Upper lobe of left lung (tissue), 6 donors: ENCODE results near the gene ELK1. TPM values are rescaled to one million over a fixed set of nuclear protein-coding genes. Genes with fewer than 3 reads are reported as not detected.

Experiments
- ATAC-seq, 2 donors: fragments of 200-7000 bp; cut with Tn5 transposase; one replicate each; pipeline ENCODE4 v1.9.1; 2022; ENCODE audit warnings: mild to moderate bottlenecking in 2 of 2, moderate library complexity in 2 of 2; ENCODE audit not compliant: low FRiP score in 2 of 2
- DNase-seq, 2 donors: peaks; one replicate each; pipeline ENCODE4 v3.0.0-alpha.2; 2019 to 2020
- H3K27ac ChIP-seq, 4 donors: fragments of 200-600 bp; sonication (generic); one replicate each; pipeline ENCODE4 v1.5.1; 2016 to 2019
- H3K27me3 ChIP-seq, 4 donors: fragments of 200-600 bp; sonication (generic); one replicate each; pipeline ENCODE4 v1.5.1; 2017 to 2019
- H3K36me3 ChIP-seq, 4 donors: fragments of 200-600 bp; sonication (generic); one replicate each; pipeline ENCODE4 v1.5.1; 2016 to 2019
- H3K4me1 ChIP-seq, 4 donors: fragments of 200-600 bp; sonication (generic); one replicate each; pipeline ENCODE4 v1.5.1; 2018 to 2019
- H3K4me3 ChIP-seq, 4 donors: fragments of 200-600 bp; sonication (generic); one replicate each; pipeline ENCODE4 v1.5.1; 2017 to 2019; ENCODE audit warnings: mild to moderate bottlenecking in 2 of 4, moderate library complexity in 1 of 4
- H3K9me3 ChIP-seq, 4 donors: fragments of 200-600 bp; sonication (generic); one replicate each; pipeline ENCODE4 v1.5.1; 2018 to 2019
- EP300 ChIP-seq, 4 donors: sonication (generic); formaldehyde crosslinking; IDR thresholded peaks; one replicate each; pipeline ENCODE4 v1.5.1; 2017; ENCODE audit warnings: antibody characterized with exemption in 4 of 4, control low read depth in 2 of 4
- POLR2A ChIP-seq, 4 donors: fragments of 450-650 bp; IDR thresholded peaks; one replicate each; pipeline ENCODE4 v1.5.1; 2016 to 2017; ENCODE audit warnings: antibody characterized with exemption in 4 of 4, mild to moderate bottlenecking in 2 of 4
- POLR2AphosphoS5 ChIP-seq, 2 donors: sonication (generic); formaldehyde crosslinking; IDR thresholded peaks; one replicate each; pipeline ENCODE4 v1.5.1; 2017; ENCODE audit warnings: antibody characterized with exemption in 2 of 2
- WGBS, 2 donors: methylation state at CpG; one replicate each; pipeline ENCODE4 v1.1.5; 2017 to 2018; 5-methylcytosine and 5-hydroxymethylcytosine counted together
- total RNA-seq, 6 donors: library from RNA; depleted of rRNA in 4 of 6; stranded (reverse); fragments of >200 nt in 4 of 6; gene quantifications; one replicate each; pipeline versions ENCODE4 v1.1.0 to v1.2.1, GENCODE V29; 2016 to 2021
- TF ChIP-seq, protein P1 (sequence below), 6 experiments: fragments of 450-650 bp in 4 of 6; fragments of 200-600 bp in 2 of 6; sonication (generic) in 2 of 6; IDR thresholded peaks; one replicate each; pipeline ENCODE4 v1.5.1; 2016 to 2019; ENCODE audit warnings: antibody characterized with exemption in 6 of 6
- donor health status: DM: no; HTN: no; CAD: no; lungs with moderate emphysema.
- donor health status: DM: no; HTN: yes; CAD: no; lungs with severe emphysema.

The ELK1 gene, protein sequence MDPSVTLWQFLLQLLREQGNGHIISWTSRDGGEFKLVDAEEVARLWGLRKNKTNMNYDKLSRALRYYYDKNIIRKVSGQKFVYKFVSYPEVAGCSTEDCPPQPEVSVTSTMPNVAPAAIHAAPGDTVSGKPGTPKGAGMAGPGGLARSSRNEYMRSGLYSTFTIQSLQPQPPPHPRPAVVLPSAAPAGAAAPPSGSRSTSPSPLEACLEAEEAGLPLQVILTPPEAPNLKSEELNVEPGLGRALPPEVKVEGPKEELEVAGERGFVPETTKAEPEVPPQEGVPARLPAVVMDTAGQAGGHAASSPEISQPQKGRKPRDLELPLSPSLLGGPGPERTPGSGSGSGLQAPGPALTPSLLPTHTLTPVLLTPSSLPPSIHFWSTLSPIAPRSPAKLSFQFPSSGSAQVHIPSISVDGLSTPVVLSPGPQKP
- total RNA-seq, result 10 to 100 TPM; 11.5 to 30.4 (median 21.5) TPM

DNA sequence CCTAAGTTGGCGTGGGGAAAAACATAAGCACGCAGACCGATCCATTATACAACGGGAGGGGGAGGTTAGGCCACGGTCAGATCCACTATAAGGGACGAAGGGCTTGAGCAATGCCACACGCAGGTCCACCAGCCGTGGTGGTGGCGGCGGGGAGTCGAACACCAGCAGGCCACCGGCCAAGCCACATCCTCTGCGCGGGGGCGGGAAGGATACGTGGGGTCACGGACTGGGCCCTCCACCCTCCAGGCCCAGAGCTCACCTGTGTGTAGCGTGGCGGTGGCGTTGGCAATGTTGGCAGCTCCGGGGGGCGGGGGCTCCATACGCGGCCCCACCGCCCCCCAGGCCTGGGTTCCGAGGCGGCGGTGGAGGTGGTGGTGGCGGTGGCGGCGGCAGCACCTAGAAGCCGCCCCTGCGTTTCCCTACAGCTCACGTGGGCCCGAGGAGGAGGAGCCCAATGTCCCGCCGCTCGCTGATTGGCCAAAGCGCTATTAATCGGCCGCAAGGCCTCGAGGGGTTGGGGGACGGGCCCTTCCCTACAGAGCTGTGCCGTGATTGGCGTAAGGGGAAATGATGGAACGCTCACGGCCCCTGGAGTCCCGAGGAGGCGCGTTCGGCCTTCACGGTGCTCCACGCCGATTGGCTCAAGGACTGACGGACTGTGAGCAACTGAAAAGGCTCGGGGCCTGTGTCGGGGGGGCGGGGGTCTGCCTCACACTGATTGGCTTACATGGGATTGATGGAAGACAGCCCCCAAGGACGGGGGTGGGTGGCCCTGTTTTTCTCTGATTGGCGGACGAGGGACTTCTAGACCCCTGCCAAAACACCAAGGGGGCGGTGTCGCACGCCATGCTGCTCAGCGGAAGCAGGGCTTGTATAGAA is at the start of gene ELK1:
TSS of gene ELK1 (minus strand) at position 400 of the 879 bp plus-strand sequence. CDS start 9,122 bp downstream, outside the sequence.
- peak; percentile 97 to 98 for ATAC-seq
- TF ChIP-seq POLR2A (IDR thresholded peaks at IDR 0.05) (peak in 3 of 4 donors; percentile 32 to 67 (median 34)), POLR2AphosphoS5 (IDR thresholded peaks at IDR 0.05) (peak; percentile 38 to 48)
- TF ChIP-seq, protein P1, sequence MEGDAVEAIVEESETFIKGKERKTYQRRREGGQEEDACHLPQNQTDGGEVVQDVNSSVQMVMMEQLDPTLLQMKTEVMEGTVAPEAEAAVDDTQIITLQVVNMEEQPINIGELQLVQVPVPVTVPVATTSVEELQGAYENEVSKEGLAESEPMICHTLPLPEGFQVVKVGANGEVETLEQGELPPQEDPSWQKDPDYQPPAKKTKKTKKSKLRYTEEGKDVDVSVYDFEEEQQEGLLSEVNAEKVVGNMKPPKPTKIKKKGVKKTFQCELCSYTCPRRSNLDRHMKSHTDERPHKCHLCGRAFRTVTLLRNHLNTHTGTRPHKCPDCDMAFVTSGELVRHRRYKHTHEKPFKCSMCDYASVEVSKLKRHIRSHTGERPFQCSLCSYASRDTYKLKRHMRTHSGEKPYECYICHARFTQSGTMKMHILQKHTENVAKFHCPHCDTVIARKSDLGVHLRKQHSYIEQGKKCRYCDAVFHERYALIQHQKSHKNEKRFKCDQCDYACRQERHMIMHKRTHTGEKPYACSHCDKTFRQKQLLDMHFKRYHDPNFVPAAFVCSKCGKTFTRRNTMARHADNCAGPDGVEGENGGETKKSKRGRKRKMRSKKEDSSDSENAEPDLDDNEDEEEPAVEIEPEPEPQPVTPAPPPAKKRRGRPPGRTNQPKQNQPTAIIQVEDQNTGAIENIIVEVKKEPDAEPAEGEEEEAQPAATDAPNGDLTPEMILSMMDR (IDR thresholded peaks at IDR 0.05), result no peak
- peak; percentile 94 to 97 for DNase-seq
- Histone ChIP-seq H3K36me3 (peaks cover 0 to 11% (median 2%) of the 10 kb centered on the region in 4 donors), H3K9me3 (peaks cover 0 to 4% (median 0%) of the 10 kb centered on the region in 4 donors), H3K27ac (peak within 1 kb of the TSS; percentile 81 to 89 (median 88)), H3K27me3 (no peaks in the 10 kb centered on the region), H3K4me3 (peak within 1 kb of the TSS; percentile 57 to 81 (median 72)), H3K4me1 (peaks cover 0 to 24% (median 8%) of the 10 kb centered on the region in 4 donors)
- 48% methylated on average over 64 of the region's 65 CpGs; no CpG with 5 or more reads in 1 of the 2 donors for WGBS, 2 donors

DNA sequence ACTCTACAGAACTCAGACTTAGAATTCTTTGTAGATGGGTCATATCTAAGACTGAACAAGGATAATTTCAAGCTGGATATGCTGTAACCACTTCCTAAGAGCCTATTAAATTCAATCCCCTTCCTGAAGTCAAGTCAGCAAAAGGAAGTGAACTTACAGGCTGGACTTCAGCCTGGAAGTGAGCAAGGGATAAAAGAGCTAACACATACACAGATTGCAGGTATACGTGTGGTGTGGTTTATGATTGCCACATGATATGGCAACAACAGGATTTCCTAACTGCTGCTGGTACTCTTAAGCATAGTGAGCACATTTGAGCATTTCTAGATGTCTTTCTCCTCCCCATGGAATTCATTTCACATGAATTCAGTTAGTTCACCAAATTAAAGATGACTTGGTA is 46.8 kb upstream of the ELK1 start:
- peaks cover 0 to 5% (median 0%) of the 10 kb centered on the region in 4 donors for H3K9me3 ChIP-seq
- H3K4me1 ChIP-seq, result no peaks in the 10 kb centered on the region
- H3K4me3 ChIP-seq, result no peak overlapping the region
- no peaks in the 10 kb centered on the region for H3K27me3 ChIP-seq
- no peaks in the 10 kb centered on the region for H3K36me3 ChIP-seq
- TF ChIP-seq POLR2A (IDR thresholded peaks at IDR 0.05), result no peak
- TF ChIP-seq, protein P1 (IDR thresholded peaks at IDR 0.05), result no peak
- TF ChIP-seq EP300 (IDR thresholded peaks at IDR 0.05), result no peak
- no peak for TF ChIP-seq POLR2AphosphoS5 (IDR thresholded peaks at IDR 0.05)
- no peak overlapping the region for H3K27ac ChIP-seq
- DNase-seq (no peak), ATAC-seq (no peak)
- 55 to 59% methylated on average over 1 of the region's 1 CpG for WGBS, 2 donors

DNA sequence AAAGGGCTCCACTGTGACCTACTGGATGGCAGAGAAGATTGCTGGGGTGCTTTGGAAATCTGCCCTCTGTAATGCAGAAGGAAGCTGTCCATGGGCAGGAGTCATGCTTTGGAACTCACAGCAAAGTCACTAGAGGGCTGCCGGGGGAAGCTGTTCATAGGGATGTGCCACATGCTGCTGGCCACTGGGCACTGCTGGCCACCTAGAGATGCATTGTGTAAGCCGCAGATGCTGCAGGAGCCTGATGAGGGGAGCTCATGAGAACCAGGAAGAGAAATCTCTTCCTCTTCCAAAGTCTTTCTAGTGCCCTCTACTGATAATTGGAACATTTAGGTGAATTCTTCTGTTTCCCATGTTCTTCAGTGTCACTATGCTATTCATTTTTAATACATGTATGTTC is 39.8 kb upstream of the ELK1 start:
- no peak for DNase-seq
- TF ChIP-seq POLR2A (IDR thresholded peaks at IDR 0.05) (no peak), EP300 (IDR thresholded peaks at IDR 0.05) (no peak), POLR2AphosphoS5 (IDR thresholded peaks at IDR 0.05) (no peak)
- TF ChIP-seq, protein P1 (IDR thresholded peaks at IDR 0.05), result no peak
- Histone ChIP-seq H3K27ac (no peak overlapping the region), H3K9me3 (no peaks in the 10 kb centered on the region), H3K4me3 (no peak overlapping the region), H3K36me3 (no peaks in the 10 kb centered on the region), H3K27me3 (no peaks in the 10 kb centered on the region), H3K4me1 (no peaks in the 10 kb centered on the region)
- no peak for ATAC-seq
- 72% methylated on average over 2 of the region's 2 CpGs; no CpG with 5 or more reads in 1 of the 2 donors for WGBS, 2 donors

DNA sequence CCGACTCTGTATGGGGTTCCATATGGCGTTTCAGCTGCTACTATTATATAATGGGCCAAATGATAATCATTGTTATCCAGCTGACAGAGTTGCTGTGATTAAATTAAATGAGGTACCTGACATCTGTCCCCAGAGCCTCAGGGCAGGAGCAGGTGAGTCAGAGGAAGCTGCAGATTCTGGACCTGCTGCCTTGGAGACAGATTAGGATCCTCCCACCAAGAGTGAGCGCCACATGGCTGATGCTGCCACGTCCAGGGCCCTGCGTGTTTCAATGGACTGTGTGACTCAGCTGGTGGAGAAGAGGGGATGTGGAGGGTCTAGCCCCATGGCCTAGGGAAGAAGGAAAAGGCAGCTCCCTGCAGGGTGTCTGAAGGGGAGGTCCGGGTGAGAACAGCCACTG is 36.9 kb upstream of the ELK1 start:
- WGBS, 2 donors, result 56 to 78% methylated on average over 3 to 6 of the region's 6 CpGs
- H3K27me3 ChIP-seq, result no peaks in the 10 kb centered on the region
- TF ChIP-seq, protein P1 (IDR thresholded peaks at IDR 0.05), result no peak
- TF ChIP-seq POLR2A (IDR thresholded peaks at IDR 0.05) (no peak), EP300 (IDR thresholded peaks at IDR 0.05) (no peak), POLR2AphosphoS5 (IDR thresholded peaks at IDR 0.05) (no peak)
- H3K4me1 ChIP-seq, result no peaks in the 10 kb centered on the region
- no peak for DNase-seq
- no peak overlapping the region for H3K27ac ChIP-seq
- H3K9me3 ChIP-seq, result no peaks in the 10 kb centered on the region
- H3K4me3 ChIP-seq, result no peak overlapping the region
- ATAC-seq, result no peak
- H3K36me3 ChIP-seq, result no peaks in the 10 kb centered on the region
